ENCODE data around the gene EHBP1. TPM values are rescaled to one million over a fixed set of nuclear protein-coding genes. Genes with fewer than 3 reads are reported as not detected.

Gene EHBP1
- total and polyA plus RNA-seq, 2 experiments from 2014 or later: 11.7 to 30.8 TPM

GRCh38 chr2:63046961-63047320 lies 341.4 kb downstream of the EHBP1 start:
- Histone ChIP-seq H3K27ac (no peak overlapping the region), H3K36me3 (no peaks in the 10 kb centered on the region), H3K9me3 (ENCODE audit: low read depth) (no peaks in the 10 kb centered on the region), H3K27me3 (peaks cover 92% of the 10 kb centered on the region), H3K4me3 (peak overlapping the region; percentile 18), H3K4me1 (ENCODE audit: low read depth) (no peaks in the 10 kb centered on the region)
- no peak for TF ChIP-seq CTCF (IDR thresholded peaks at IDR 0.05; ENCODE audit: low read depth, low read length)
- no peak for DNase-seq (ENCODE audit: low read depth in 1 of 2, low spot score in 1 of 2)

- H3K27ac ChIP-seq: no peak overlapping the region
- no peaks in the 10 kb centered on the region for H3K4me1 ChIP-seq (ENCODE audit: low read depth)
- H3K9me3 ChIP-seq (ENCODE audit: low read depth): no peaks in the 10 kb centered on the region
- no peak for TF ChIP-seq CTCF (IDR thresholded peaks at IDR 0.05; ENCODE audit: low read depth, low read length)
- no peak for DNase-seq (ENCODE audit: low read depth in 1 of 2, low spot score in 1 of 2)
- H3K27me3 ChIP-seq: peaks cover 99% of the 10 kb centered on the region
- peak overlapping the region; percentile 18 for H3K4me3 ChIP-seq
- H3K36me3 ChIP-seq: no peaks in the 10 kb centered on the region
Observed at GRCh38 chr2:63047321-63048279, 342.1 kb downstream of the EHBP1 start.

- no peak overlapping the region for H3K4me3 ChIP-seq
- peaks cover 100% of the 10 kb centered on the region for H3K27me3 ChIP-seq
- no peak for DNase-seq (ENCODE audit: low read depth in 1 of 2, low spot score in 1 of 2)
- H3K9me3 ChIP-seq (ENCODE audit: low read depth): no peaks in the 10 kb centered on the region
- no peak overlapping the region for H3K27ac ChIP-seq
- H3K4me1 ChIP-seq (ENCODE audit: low read depth): no peaks in the 10 kb centered on the region
- no peaks in the 10 kb centered on the region for H3K36me3 ChIP-seq
- no peak for TF ChIP-seq CTCF (IDR thresholded peaks at IDR 0.05; ENCODE audit: low read depth, low read length)
Observed at GRCh38 chr2:63048367-63049171, 343.1 kb downstream of the EHBP1 start.

GRCh38 chr2:63049211-63049969 lies 343.9 kb downstream of the EHBP1 start:
- Histone ChIP-seq H3K4me1 (ENCODE audit: low read depth) (no peaks in the 10 kb centered on the region), H3K36me3 (no peaks in the 10 kb centered on the region), H3K4me3 (peak overlapping the region; percentile 60), H3K27ac (no peak overlapping the region), H3K27me3 (peaks cover 100% of the 10 kb centered on the region), H3K9me3 (ENCODE audit: low read depth) (no peaks in the 10 kb centered on the region)
- DNase-seq (ENCODE audit: low read depth in 1 of 2, low spot score in 1 of 2): no peak
- TF ChIP-seq CTCF (IDR thresholded peaks at IDR 0.05; ENCODE audit: low read depth, low read length): no peak

GRCh38 chr2:63049970-63050333 lies 344.4 kb downstream of the EHBP1 start:
- H3K27me3 ChIP-seq: peaks cover 100% of the 10 kb centered on the region
- no peak for TF ChIP-seq CTCF (IDR thresholded peaks at IDR 0.05; ENCODE audit: low read depth, low read length)
- no peak for DNase-seq (ENCODE audit: low read depth in 1 of 2, low spot score in 1 of 2)
- peak overlapping the region; percentile 60 for H3K4me3 ChIP-seq
- H3K36me3 ChIP-seq: no peaks in the 10 kb centered on the region
- no peaks in the 10 kb centered on the region for H3K4me1 ChIP-seq (ENCODE audit: low read depth)
- H3K27ac ChIP-seq: no peak overlapping the region
- no peaks in the 10 kb centered on the region for H3K9me3 ChIP-seq (ENCODE audit: low read depth)
